Head of caudate nucleus (tissue), 42 donors: ENCODE data around the gene AP1G2.
"Not testable (repeated sequence)": the region's sequence is repeated elsewhere in the genome, so short reads cannot be mapped to it uniquely, and the experiment has no call there.

Experiments used
- DNase-seq, 42 donors: peaks; one replicate each; pipeline versions ENCODE4 v3.0.0 to v3.0.0-alpha.2; 2020 to 2021; ENCODE audit warnings: mixed read lengths in 7 of 42
- intact Hi-C: fragments of 100-400 bp; cut with DNase I; formaldehyde crosslinking; loops from one replicate; pipeline ENCODE4 v1.15.0; 2022

The AP1G2 gene

GRCh38 chr14:23567186-23568020, at the start of gene AP1G2:
AP1G2 (minus strand) TSS chr14:23567791; CDS start chr14:23567314, 477 bp downstream.
- peak; percentile 59 to 91 (median 81) for DNase-seq
- intact Hi-C loops, result no loop called here

- peak in 1 of 42 donors; percentile 31 for DNase-seq
- intact Hi-C loops, result no loop called here
Observed at GRCh38 chr14:23615856-23616255, 48.3 kb upstream of the AP1G2 start.

GRCh38 chr14:23614395-23614828, 46.8 kb upstream of the AP1G2 start:
- DNase-seq, result peak in 1 of 42 donors; percentile 17

GRCh38 chr14:23613242-23614070, 45.9 kb upstream of the AP1G2 start:
- intact Hi-C loops, result no loop called here
- DNase-seq, result no peak

More at GRCh38 chr14:23614395-23614828, 46.8 kb upstream of the AP1G2 start:
- intact Hi-C loops, result no loop called here

- intact Hi-C loops, result no loop called here
- DNase-seq, result no peak
Observed at GRCh38 chr14:23612802-23613201, 45.2 kb upstream of the AP1G2 start.

- intact Hi-C loops, result no loop called here
- DNase-seq, result no peak
Observed at GRCh38 chr14:23612354-23612732, 44.8 kb upstream of the AP1G2 start.

- DNase-seq, result no peak
- intact Hi-C loops, result no loop called here
Observed at GRCh38 chr14:23610815-23611289, 43.3 kb upstream of the AP1G2 start.

GRCh38 chr14:23610090-23610814, 42.7 kb upstream of the AP1G2 start:
- intact Hi-C loops, result no loop called here
- no peak for DNase-seq

- DNase-seq, intact Hi-C loops: not testable (repeated sequence)
Observed at GRCh38 chr14:23609411-23610089, 42.0 kb upstream of the AP1G2 start.

GRCh38 chr14:23609001-23609400, 41.4 kb upstream of the AP1G2 start:
- DNase-seq, result no peak
- intact Hi-C loops, result no loop called here

GRCh38 chr14:23608454-23608853, 40.9 kb upstream of the AP1G2 start:
- peak in 4 of 42 donors; percentile 9 to 42 (median 22) for DNase-seq
- intact Hi-C loops, result no loop called here

GRCh38 chr14:23605931-23606585, 38.5 kb upstream of the AP1G2 start:
- intact Hi-C loops, result no loop called here
- DNase-seq, result no peak

GRCh38 chr14:23604675-23605170, 37.1 kb upstream of the AP1G2 start:
- intact Hi-C loops, result no loop called here

GRCh38 chr14:23604148-23604547, 36.6 kb upstream of the AP1G2 start:
- no peak for DNase-seq
- intact Hi-C loops, result no loop called here

More at GRCh38 chr14:23604675-23605170, 37.1 kb upstream of the AP1G2 start:
- DNase-seq, result no peak

GRCh38 chr14:23603103-23603502, 35.5 kb upstream of the AP1G2 start:
- intact Hi-C loops, result no loop called here
- DNase-seq, result peak in 1 of 42 donors; percentile 18

- DNase-seq, result peak in 1 of 42 donors; percentile 18
- intact Hi-C loops, result no loop called here
Observed at GRCh38 chr14:23602181-23603095, 34.8 kb upstream of the AP1G2 start.

- intact Hi-C loops, result no loop called here
- no peak for DNase-seq
Observed at GRCh38 chr14:23601845-23602180, 34.2 kb upstream of the AP1G2 start.
